ENCODE data around the gene STX18. TPM values are rescaled to one million over a fixed set of nuclear protein-coding genes. Genes with fewer than 3 reads are reported as not detected.

The STX18 gene
- total and polyA plus RNA-seq, 2 donors (not counting 1 experiment from before 2014, with no cell fraction given), result 27.4 to 28.2 TPM

DNA sequence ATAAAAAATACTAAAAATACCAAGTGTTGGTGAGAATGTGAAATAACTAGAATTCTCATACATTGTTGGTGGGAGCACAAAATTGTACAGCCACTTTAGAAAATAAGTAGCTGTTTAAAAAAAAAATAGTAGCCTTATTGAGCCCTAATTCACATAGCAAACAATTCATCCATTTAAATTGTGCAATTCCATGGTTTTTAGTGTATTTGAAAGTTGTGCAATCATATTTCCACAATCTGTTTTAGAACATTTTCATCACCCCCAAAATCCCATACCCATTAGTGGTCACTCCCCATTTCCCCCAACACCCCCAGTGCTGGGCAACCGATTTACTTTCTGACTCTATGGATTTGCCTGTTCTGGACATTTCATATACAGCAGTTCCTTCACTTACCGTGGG, 37.1 kb downstream of the STX18 start:
- Histone ChIP-seq H2AFZ (ENCODE audit: low read length) (no peak overlapping the region), H3K27ac (ENCODE audit: insufficient read depth, low read length) (no peak overlapping the region), H3K4me1 (ENCODE audit: control insufficient read depth, extremely low read depth, insufficient read depth, low read length) (no peaks in the 10 kb centered on the region), H3K4me2 (ENCODE audit: extremely low read depth, insufficient read depth, low read length) (no peak overlapping the region), H3K36me3 (ENCODE audit: control insufficient read depth, insufficient read depth, low read length) (no peaks in the 10 kb centered on the region), H3K27me3 (ENCODE audit: control insufficient read depth, insufficient read depth, low read length) (no peaks in the 10 kb centered on the region), H3K9ac (ENCODE audit: insufficient read depth, low read length) (no peak overlapping the region), H3K4me3 (replicated peaks in 1 of 4; ENCODE audit: control extremely low read depth in 1 of 4, insufficient read depth in 1 of 4, low read depth in 3 of 4, low read length in 4 of 4) (no peak overlapping the region), H4K20me1 (ENCODE audit: control insufficient read depth, extremely low read depth, insufficient read depth, low read length) (no peaks in the 10 kb centered on the region), H3K9me3 (ENCODE audit: control insufficient read depth, insufficient read depth, low read depth, low read length) (no peaks in the 10 kb centered on the region), H3K79me2 (ENCODE audit: control insufficient read depth, insufficient read depth, low read length) (peaks cover 3% of the 10 kb centered on the region)
- TF ChIP-seq, protein P1, sequence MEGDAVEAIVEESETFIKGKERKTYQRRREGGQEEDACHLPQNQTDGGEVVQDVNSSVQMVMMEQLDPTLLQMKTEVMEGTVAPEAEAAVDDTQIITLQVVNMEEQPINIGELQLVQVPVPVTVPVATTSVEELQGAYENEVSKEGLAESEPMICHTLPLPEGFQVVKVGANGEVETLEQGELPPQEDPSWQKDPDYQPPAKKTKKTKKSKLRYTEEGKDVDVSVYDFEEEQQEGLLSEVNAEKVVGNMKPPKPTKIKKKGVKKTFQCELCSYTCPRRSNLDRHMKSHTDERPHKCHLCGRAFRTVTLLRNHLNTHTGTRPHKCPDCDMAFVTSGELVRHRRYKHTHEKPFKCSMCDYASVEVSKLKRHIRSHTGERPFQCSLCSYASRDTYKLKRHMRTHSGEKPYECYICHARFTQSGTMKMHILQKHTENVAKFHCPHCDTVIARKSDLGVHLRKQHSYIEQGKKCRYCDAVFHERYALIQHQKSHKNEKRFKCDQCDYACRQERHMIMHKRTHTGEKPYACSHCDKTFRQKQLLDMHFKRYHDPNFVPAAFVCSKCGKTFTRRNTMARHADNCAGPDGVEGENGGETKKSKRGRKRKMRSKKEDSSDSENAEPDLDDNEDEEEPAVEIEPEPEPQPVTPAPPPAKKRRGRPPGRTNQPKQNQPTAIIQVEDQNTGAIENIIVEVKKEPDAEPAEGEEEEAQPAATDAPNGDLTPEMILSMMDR (conservative IDR thresholded peaks at IDR 0.05 in 1 of 2, IDR thresholded peaks at IDR 0.05 in 1 of 2; ENCODE audit: low read depth in 1 of 2, low read length in 2 of 2), result no peak
- no peak for TF ChIP-seq EZH2 (IDR thresholded peaks at IDR 0.05; ENCODE audit: low read length, missing control alignments)
- no peak for DNase-seq (ENCODE audit: low read depth in 2 of 2)

DNA sequence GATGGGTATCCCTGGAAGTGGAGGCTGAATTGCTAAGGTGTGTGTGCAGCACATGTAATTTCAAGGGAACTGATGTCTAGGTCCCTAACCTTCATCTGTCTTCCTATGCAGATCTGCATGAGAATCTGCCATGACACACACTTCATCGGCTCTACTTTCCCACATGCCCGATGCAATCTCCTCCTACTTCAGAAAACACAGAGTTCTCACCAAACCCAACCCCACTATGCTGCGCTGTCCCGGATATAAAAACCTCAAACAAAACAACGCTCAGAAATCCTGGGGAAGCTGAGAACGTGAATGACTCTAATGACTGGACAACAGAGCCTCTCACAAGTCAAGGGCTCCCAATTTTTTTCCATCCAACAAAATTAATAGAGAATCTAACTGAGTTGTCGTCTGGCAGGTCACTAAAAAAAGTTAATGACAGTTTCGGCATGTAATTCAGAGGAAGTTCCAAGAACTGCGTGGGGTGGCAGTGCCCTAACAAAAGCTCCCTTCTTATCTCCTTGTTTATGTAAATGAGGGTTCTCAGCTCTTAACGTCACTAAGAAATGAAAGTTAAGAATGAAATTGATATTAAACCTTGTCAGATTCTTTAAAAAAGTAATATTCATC, 39.0 kb downstream of the STX18 start:
- Histone ChIP-seq H3K27me3 (ENCODE audit: control insufficient read depth, insufficient read depth, low read length) (no peaks in the 10 kb centered on the region), H3K9me3 (ENCODE audit: control insufficient read depth, insufficient read depth, low read depth, low read length) (no peaks in the 10 kb centered on the region), H3K4me1 (ENCODE audit: control insufficient read depth, extremely low read depth, insufficient read depth, low read length) (no peaks in the 10 kb centered on the region), H3K36me3 (ENCODE audit: control insufficient read depth, insufficient read depth, low read length) (no peaks in the 10 kb centered on the region), H3K79me2 (ENCODE audit: control insufficient read depth, insufficient read depth, low read length) (peaks cover 3% of the 10 kb centered on the region), H3K27ac (ENCODE audit: insufficient read depth, low read length) (no peak overlapping the region), H3K9ac (ENCODE audit: insufficient read depth, low read length) (no peak overlapping the region), H2AFZ (ENCODE audit: low read length) (no peak overlapping the region), H4K20me1 (ENCODE audit: control insufficient read depth, extremely low read depth, insufficient read depth, low read length) (no peaks in the 10 kb centered on the region), H3K4me3 (replicated peaks in 1 of 4; ENCODE audit: control extremely low read depth in 1 of 4, insufficient read depth in 1 of 4, low read depth in 3 of 4, low read length in 4 of 4) (peak overlapping the region in 1 of 4 experiments; percentile 44), H3K4me2 (ENCODE audit: extremely low read depth, insufficient read depth, low read length) (peak overlapping the region; percentile 4)
- TF ChIP-seq, protein P1 (conservative IDR thresholded peaks at IDR 0.05 in 1 of 2, IDR thresholded peaks at IDR 0.05 in 1 of 2; ENCODE audit: low read depth in 1 of 2, low read length in 2 of 2), result no peak
- TF ChIP-seq EZH2 (IDR thresholded peaks at IDR 0.05; ENCODE audit: low read length, missing control alignments), result no peak
- DNase-seq (ENCODE audit: low read depth in 2 of 2), result peak; percentile 61 to 77

DNA sequence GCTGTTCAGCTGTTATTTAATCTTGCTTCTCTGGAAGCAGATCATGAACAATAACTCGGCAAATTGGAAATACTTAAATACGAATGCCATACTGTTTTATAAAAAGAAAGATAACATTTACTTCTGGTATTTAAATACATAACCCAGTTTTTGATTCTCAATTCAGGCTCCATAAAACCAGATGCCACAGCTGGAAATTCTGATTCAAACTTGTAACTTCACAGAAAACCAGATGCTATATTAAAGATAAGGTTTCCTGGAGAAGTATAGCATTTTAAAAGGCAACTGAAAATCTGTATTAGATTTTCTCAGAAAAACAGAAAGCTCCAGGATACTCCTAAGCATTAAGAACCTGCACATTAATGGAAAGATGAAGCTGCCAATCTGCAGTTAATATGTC, 40.2 kb downstream of the STX18 start:
- Histone ChIP-seq H3K9ac (ENCODE audit: insufficient read depth, low read length) (no peak overlapping the region), H3K36me3 (ENCODE audit: control insufficient read depth, insufficient read depth, low read length) (no peaks in the 10 kb centered on the region), H3K27ac (ENCODE audit: insufficient read depth, low read length) (no peak overlapping the region), H3K79me2 (ENCODE audit: control insufficient read depth, insufficient read depth, low read length) (peaks cover 3% of the 10 kb centered on the region), H3K27me3 (ENCODE audit: control insufficient read depth, insufficient read depth, low read length) (no peaks in the 10 kb centered on the region), H3K9me3 (ENCODE audit: control insufficient read depth, insufficient read depth, low read depth, low read length) (no peaks in the 10 kb centered on the region), H4K20me1 (ENCODE audit: control insufficient read depth, extremely low read depth, insufficient read depth, low read length) (no peaks in the 10 kb centered on the region), H2AFZ (ENCODE audit: low read length) (no peak overlapping the region), H3K4me2 (ENCODE audit: extremely low read depth, insufficient read depth, low read length) (no peak overlapping the region), H3K4me1 (ENCODE audit: control insufficient read depth, extremely low read depth, insufficient read depth, low read length) (peaks cover 4% of the 10 kb centered on the region), H3K4me3 (replicated peaks in 1 of 4; ENCODE audit: control extremely low read depth in 1 of 4, insufficient read depth in 1 of 4, low read depth in 3 of 4, low read length in 4 of 4) (no peak overlapping the region)
- DNase-seq (ENCODE audit: low read depth in 2 of 2), result no peak
- TF ChIP-seq, protein P1 (conservative IDR thresholded peaks at IDR 0.05 in 1 of 2, IDR thresholded peaks at IDR 0.05 in 1 of 2; ENCODE audit: low read depth in 1 of 2, low read length in 2 of 2), result no peak
- TF ChIP-seq EZH2 (IDR thresholded peaks at IDR 0.05; ENCODE audit: low read length, missing control alignments), result no peak
